Ishikawa (cell line): ENCODE data around the gene ABTB2.

Source experiments
- CREB1 ChIP-seq: IDR thresholded peaks from 2 replicates; pipeline ENCODE4 v1.6.1; 2012; ENCODE audit warnings: low read depth
- EGR1 ChIP-seq: IDR thresholded peaks from 2 replicates; pipeline ENCODE4 v1.6.1; 2012
- EP300 ChIP-seq: IDR thresholded peaks from 2 replicates; pipeline ENCODE4 v1.6.1; 2012; ENCODE audit warnings: borderline replicate concordance
- MAX ChIP-seq: IDR thresholded peaks from 2 replicates; pipeline ENCODE4 v1.6.1; 2012
- REST ChIP-seq: IDR thresholded peaks from 2 replicates; pipeline ENCODE4 v1.6.1; 2012; ENCODE audit warnings: low read depth, mild to moderate bottlenecking
- TAF1 ChIP-seq: IDR thresholded peaks from 2 replicates; pipeline ENCODE4 v1.6.1; 2012; ENCODE audit warnings: low read depth, mild to moderate bottlenecking
- TCF12 ChIP-seq: IDR thresholded peaks from 2 replicates; pipeline ENCODE4 v1.6.1; 2012; ENCODE audit warnings: low read depth
- USF1 ChIP-seq: IDR thresholded peaks from 2 replicates; pipeline ENCODE4 v1.6.1; 2012

GRCh38 chr11:34238533-34238932 is 119.3 kb downstream of the ABTB2 start:
- no peak for TF ChIP-seq MAX
- no peak for TF ChIP-seq TAF1
- TF ChIP-seq USF1: no peak
- no peak for TF ChIP-seq EGR1
- TF ChIP-seq REST: no peak
- no peak for TF ChIP-seq TCF12
- TF ChIP-seq EP300: no peak
- no peak for TF ChIP-seq CREB1
